Activated CD4-positive, CD25-positive, alpha-beta regulatory T cell treated with anti-CD3 and anti-CD28 coated beads, Interleukin-2, amount 50 U/mL, for 24 hours (primary cell): ENCODE measurements around the gene STUB1.
"Not testable (repeated sequence)": the region's sequence is repeated elsewhere in the genome, so short reads cannot be mapped to it uniquely, and the experiment has no call there.

Experiments used
- ATAC-seq, 2 donors: fragments of 150-1000 bp; cut with Tn5 transposase; one replicate each; pipeline ENCODE4 v1.10.0; 2021; ENCODE audit warnings: mild to moderate bottlenecking in 1 of 2, moderate library complexity in 1 of 2

The STUB1 gene

GRCh38 chr16:680967-681745 lies 946 bp downstream of the STUB1 start:
- ATAC-seq, result no peak

DNA sequence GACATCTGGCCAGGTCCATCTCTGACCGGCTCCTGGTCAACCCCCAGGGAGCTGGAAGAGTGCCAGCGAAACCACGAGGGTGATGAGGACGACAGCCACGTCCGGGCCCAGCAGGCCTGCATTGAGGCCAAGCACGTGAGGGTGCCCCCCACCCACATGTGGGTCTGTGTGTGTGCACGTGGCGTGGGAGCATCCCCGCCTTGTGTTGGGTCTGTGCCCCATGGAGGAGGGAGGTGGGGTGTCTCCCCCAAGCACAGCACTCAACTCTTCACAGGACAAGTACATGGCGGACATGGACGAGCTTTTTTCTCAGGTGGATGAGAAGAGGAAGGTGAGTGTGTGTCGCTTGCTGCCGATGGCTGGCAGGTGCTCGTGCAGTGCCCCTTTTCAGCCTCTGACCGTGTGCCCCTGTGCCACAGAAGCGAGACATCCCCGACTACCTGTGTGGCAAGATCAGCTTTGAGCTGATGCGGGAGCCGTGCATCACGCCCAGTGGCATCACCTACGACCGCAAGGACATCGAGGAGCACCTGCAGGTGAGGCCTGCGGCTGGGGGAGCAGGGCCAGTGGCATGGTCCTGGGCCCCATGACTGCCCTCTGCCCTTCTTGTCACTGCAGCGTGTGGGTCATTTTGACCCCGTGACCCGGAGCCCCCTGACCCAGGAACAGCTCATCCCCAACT lies 1.7 kb downstream of the STUB1 start:
- no peak for ATAC-seq

GRCh38 chr16:682493-683395 lies 2.5 kb downstream of the STUB1 start:
- ATAC-seq, result no peak

DNA sequence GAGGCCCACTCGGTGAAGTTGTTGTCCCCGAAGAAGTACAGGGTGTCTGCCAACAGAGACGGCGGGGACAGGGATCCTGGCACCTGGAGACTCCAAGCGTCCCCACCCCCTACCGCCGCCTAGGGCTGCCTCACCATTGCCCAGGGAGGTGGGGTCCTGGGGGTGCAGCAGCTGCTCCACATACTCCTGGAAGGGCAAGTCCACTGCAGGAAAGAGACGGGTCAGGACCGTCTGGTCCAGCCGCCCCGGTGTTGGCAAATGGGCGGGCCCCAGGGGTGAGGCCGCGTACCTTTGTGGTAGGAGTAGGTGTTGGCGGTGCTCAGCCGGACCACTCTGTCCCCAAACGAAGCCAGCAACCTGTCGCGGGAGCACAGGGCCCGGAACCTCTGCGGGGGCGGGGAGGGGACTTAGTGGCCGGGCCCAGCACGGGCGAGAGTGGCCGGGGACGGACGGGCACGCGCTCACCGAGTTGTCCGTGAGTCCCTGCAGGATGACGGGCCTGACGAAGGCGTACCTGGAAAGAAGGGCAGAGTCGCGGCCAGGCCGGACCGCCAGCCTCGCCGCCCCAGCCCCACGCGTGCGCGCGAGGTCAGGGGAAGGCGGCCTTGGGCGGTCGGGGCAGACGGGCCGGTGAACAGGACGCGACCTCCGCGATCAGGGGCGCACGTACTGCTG lies 3.3 kb downstream of the STUB1 start:
- no peak for ATAC-seq

- peak; percentile 83 to 87 for ATAC-seq
These were observed 4.0 kb downstream of the STUB1 start, which contains the start of gene JMJD8 for GRCh38 chr16:684071-684794. Gene JMJD8 (minus strand): TSS chr16:684334. CDS start chr16:684319, 15 bp downstream.

DNA sequence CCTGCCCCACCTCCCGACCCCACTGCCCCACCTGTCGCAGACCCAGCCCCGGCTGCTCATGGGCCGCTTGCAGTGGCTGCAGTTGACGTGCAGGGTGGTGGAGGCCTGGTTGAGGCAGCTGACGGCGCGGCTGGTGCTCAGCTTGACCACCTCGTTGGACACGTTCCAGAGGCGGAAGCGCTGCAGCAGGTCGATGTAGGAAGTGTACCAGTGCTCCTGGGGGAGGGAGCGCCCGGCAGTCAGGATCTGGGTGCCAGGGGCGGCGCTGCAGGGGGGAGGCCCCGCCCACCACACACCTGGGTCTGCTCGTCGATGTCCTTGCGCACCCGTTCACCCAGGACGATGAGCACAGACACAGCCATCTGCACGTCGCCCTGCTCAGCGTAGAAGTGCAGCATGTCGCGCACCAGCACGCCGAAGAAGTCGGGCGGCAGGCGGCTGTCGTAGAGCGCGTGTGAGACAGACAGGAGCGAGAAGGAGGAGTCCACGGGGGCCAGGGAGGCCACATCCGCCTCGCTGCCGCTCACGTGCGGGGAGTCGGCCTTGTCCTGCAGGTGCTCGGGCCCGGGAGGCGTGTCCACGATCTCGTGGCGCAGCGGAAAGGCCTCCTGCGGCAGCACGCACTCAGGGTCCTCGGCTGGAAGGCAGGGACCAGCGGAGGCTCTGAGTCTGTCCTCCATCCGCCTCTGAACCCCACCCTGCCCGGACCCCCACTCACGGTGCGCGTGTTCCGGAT lies 4.9 kb downstream of the STUB1 start:
- no peak for ATAC-seq

- ATAC-seq, result no peak
These were observed 5.8 kb downstream of the STUB1 start for GRCh38 chr16:685967-686366.

- ATAC-seq, result no peak
These were observed 6.5 kb downstream of the STUB1 start for GRCh38 chr16:686459-687260.

DNA sequence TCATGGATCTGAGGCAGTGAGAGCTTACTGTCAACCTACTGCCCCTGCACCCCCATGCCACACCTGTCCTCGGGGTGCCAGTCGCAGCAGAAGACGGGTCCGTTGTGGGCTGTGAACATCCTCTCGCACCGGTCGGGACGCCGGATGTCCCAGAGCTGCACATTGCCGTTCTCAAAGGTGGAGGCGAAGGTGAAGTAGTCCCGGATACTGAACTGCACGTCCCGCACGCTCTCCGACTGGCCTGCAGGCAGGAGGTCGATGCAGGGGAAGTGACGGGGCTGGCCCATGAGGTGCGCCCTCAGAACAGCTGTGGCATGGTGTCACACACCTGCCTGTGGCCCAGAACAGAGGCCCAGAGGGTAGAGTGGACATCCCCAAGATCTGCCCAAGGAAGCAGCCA lies 7.3 kb downstream of the STUB1 start:
- no peak for ATAC-seq

- no peak for ATAC-seq
These were observed 9.1 kb downstream of the STUB1 start for GRCh38 chr16:689175-689897.

GRCh38 chr16:691242-691641 lies 11.0 kb downstream of the STUB1 start:
- ATAC-seq, result not testable (repeated sequence)

DNA sequence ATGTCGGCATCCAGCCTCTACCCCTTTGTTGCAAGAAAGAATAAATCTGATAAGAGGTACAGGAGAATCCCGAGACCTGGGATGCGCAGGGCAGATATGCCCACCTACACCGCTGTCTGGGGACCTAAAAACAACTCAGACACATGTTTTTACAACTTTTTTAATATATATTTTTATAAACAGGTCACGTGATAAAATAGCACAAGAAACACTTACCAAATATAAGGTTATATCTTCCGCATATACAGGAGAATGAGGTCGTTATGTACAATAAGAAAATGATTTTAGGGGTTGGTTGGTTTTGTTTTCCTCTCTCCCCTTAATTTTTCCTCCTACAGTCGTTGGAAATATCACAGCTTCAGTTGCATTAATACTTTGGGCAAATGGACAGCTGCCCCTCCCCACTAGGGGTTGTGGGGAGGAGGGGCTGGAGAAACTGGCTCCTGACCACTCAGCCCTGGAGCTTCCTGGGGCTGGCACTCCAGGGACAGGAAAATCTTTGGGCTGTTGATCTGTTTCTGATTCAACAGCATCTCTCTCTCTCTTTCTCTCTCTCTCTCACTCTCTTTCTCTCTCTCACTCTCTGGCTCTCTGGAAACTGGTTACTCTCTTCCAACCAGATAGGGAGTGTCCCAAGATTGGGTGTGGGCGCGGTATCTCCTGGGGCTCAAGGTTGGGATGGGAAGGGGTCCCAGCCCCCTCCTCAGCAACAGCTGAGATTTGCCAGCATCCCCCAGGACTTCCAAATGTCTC lies 12.3 kb downstream of the STUB1 start:
- no peak for ATAC-seq

DNA sequence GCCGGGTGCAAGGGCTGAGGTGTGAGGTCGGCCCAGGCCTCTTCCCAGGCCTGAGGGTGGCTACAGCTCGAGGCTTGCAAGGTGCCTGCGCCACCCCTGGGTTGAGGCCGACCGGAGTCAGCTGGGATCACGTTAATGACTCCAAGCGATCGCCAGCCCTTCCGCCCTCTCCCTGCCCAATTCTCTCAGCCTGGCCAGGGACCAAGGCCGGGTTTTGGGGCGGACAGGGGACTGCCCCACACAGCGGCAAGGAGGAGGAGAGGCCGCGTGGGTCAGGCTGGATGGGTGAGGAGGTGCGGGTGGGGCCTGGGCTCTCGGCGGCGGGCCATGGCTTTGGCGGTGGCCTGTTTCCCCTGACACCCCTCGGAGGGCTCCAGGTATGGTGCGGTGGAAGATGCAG lies 13.2 kb downstream of the STUB1 start:
- no peak for ATAC-seq

GRCh38 chr16:693766-694165 lies 13.6 kb downstream of the STUB1 start:
- no peak for ATAC-seq

DNA sequence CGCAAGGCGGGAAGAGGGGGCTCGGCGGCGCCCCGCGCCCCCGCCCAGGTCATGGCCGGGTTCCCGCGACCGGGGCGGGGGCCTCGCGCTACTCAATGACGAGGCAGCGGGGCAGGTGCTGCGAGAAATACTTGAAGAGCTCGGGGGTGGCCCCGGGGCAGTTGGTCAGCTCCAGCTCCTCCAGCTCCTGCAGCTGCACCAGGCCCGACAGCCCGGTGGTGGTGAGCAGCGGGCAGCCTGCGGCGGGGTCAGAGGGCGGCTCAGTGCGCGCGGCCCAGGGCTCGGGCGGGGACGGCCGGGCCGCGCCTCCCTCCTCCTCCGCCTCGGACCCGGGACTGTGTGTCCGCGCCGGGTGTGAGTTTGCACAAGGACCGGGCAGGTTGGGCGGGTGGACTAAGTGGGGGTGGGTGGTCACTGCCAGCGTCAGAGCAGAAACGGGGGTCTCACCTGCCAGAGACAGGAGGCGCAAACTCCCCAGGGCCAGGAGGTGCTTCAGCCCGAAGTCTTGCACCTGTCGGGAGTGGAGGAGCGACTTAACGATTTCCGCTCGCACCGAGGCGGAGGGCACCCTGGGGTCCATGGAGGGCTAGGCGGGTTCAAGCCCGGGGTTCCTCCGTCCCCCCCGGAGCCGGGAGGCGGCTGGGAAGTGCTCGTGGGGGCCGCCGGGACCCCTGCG lies 14.1 kb downstream of the STUB1 start:
- no peak for ATAC-seq

GRCh38 chr16:694863-695354 lies 14.7 kb downstream of the STUB1 start:
- no peak for ATAC-seq

- ATAC-seq, result peak; percentile 82 to 85
These were observed 15.3 kb downstream of the STUB1 start for GRCh38 chr16:695355-696089.
